Effector memory CD8-positive, alpha-beta T cell (primary cell): ENCODE results near the gene DRD3.

Source experiments
- ATAC-seq: fragments of 150-1000 bp; cut with Tn5 transposase; replicated peaks from 2 replicates; pipeline ENCODE4 v1.10.0; 2021; ENCODE audit warnings: mild to moderate bottlenecking, moderate library complexity
- DNase-seq, 3 experiments: peaks; one replicate each; pipeline ENCODE4 v3.0.0; 2021
- H3K27ac Mint-ChIP-seq, 2 donors: one replicate each; pipeline ENCODE4 v1.8.0; 2022; ENCODE audit warnings: mild to moderate bottlenecking in 2 of 2, mixed read lengths in 2 of 2, moderate library complexity in 2 of 2
- H3K27me3 Mint-ChIP-seq, 2 donors: one replicate each; pipeline ENCODE4 v1.8.0; 2022; ENCODE audit warnings: mixed read lengths in 2 of 2
- H3K36me3 Mint-ChIP-seq: one replicate; pipeline ENCODE4 v1.8.0; 2022; ENCODE audit warnings: mild to moderate bottlenecking, moderate library complexity, mixed read lengths; ENCODE audit not compliant: insufficient read depth
- H3K4me1 Mint-ChIP-seq, 2 donors: one replicate each; pipeline ENCODE4 v1.8.0; 2022; ENCODE audit warnings: low read depth in 2 of 2, mixed read lengths in 2 of 2
- H3K4me3 Mint-ChIP-seq, 2 donors: one replicate each; pipeline ENCODE4 v1.8.0; 2022; ENCODE audit warnings: mild to moderate bottlenecking in 2 of 2, mixed read lengths in 2 of 2, moderate library complexity in 2 of 2
- H3K9me3 Mint-ChIP-seq, 2 donors: one replicate each; pipeline ENCODE4 v1.8.0; 2022; ENCODE audit warnings: mixed read lengths in 2 of 2
- total RNA-seq, 9 experiments: gene quantifications; one replicate each; lab custom pipeline; 2026; lab: John Stamatoyannopoulos, UW

DRD3 gene
- total RNA-seq, result 0 to 1.3 (median 0.18) reads per million in 9 experiments

DNA sequence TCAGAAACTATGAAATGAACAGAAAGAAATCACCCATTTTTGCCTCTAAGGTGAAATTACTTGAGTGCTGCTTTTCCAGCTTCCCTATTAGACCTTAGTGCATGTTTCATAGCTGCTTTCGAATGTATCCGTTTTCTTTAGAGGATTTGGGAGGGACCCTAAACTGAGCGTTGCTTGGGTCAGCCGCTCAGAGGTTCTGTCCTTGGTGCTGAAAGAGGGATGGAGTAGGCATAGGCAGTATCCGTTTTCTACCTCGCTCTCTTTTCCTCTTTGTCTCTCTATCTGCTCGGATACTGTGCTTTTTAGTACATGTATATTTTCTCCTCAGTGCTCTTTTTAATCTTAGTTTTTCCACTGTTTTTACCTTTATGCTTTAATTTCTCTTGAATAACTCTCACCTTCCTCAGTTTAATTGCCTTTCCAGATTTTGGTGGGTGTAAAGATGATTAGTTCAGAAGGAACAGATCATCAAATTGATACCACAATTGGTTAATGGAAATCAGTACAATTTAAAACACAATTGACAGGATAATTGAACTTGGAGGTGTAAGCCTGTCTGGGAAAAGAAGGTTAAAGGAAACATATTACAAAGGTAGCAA is at the start of gene DRD3:
Gene DRD3, minus strand, starts transcription at position 283 of the 599 bp plus-strand sequence. CDS start 7,060 bp downstream, outside the sequence.
- H3K27ac Mint-ChIP-seq, result no peak within 1 kb of the TSS
- peaks cover 4 to 5% of the 10 kb centered on the region in 2 donors for H3K4me1 Mint-ChIP-seq
- H3K4me3 Mint-ChIP-seq, result no peak within 1 kb of the TSS
- H3K36me3 Mint-ChIP-seq, result no peaks in the 10 kb centered on the region
- H3K9me3 Mint-ChIP-seq, result no peaks in the 10 kb centered on the region
- DNase-seq (peak in 1 of 3 experiments; percentile 3), ATAC-seq (peak; percentile 42)
- H3K27me3 Mint-ChIP-seq, result no peaks in the 10 kb centered on the region

DNA sequence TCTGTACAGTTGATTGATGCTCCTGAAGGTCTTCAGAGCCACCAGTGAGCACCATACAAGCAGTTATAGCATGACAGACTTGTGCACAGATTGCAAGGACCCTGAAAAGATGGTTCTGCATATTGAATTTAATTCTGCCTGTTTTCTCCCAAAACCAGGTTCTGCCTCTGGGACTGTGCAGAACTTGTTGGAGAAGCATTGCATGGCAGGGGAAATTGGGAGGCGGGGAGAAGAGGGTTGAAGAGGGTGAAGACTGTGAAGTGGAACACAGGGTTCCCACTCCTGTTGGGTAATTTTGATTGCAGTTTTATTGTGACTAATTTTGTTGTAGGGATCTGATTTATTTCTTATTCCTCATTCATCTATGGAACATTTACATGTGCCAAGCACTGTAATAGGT is 48.2 kb upstream of the DRD3 start:
- Mint-ChIP-seq H3K27me3 (no peaks in the 10 kb centered on the region), H3K27ac (peak overlapping the region in 1 of 2 donors; percentile 94), H3K36me3 (peaks cover 3% of the 10 kb centered on the region), H3K4me3 (peak overlapping the region; percentile 69 to 74), H3K9me3 (peaks cover 2 to 7% of the 10 kb centered on the region in 2 donors), H3K4me1 (peaks cover 61 to 72% of the 10 kb centered on the region in 2 donors)
- ATAC-seq (no peak), DNase-seq (no peak)

DNA sequence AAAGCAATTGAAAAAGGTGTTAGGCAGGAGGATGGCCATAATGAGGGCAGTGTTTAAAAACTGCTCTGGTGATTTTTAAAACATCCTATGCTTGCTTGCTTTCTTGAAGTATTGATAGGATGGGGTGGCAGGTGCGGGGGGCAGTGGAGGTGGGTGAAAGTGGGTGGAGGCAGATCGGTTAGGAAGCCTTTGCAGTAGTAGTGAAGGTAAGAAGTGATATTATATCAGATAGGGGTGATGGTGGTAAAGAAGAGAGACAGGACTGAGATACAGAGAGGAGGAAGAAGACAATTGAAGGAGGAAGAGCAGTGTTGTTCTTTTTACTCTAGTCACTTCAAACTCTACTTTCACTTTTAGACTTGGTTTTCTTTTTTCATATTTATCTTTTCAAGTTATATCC is 47.5 kb upstream of the DRD3 start:
- H3K4me1 Mint-ChIP-seq, result peaks cover 61 to 72% of the 10 kb centered on the region in 2 donors
- H3K27ac Mint-ChIP-seq, result peak overlapping the region in 1 of 2 donors; percentile 94
- no peak for ATAC-seq
- peaks cover 2 to 7% of the 10 kb centered on the region in 2 donors for H3K9me3 Mint-ChIP-seq
- no peak for DNase-seq
- peaks cover 3% of the 10 kb centered on the region for H3K36me3 Mint-ChIP-seq
- H3K4me3 Mint-ChIP-seq, result peak overlapping the region; percentile 69 to 74
- H3K27me3 Mint-ChIP-seq, result no peaks in the 10 kb centered on the region

DNA sequence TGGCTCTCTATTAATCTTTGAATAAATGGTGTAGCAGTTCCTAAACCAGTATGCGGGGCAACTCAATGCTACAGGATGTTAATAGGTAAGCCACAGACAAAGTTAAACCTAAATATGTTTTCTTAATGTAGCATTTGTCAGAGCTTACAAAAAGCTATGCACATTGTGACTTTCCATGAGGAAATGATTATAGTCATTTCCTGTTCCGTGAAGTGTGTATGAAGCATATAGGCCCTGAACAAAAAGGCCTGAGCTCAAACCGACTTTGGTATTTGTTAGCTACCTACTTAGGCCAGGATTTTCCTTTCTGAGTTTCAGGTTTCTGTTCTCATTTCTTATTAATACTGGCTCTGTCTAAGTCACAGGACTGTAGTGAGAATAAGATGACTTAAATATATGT is 44.3 kb upstream of the DRD3 start:
- peaks cover 2 to 7% of the 10 kb centered on the region in 2 donors for H3K9me3 Mint-ChIP-seq
- peak overlapping the region; percentile 32 to 56 for H3K4me3 Mint-ChIP-seq
- no peaks in the 10 kb centered on the region for H3K27me3 Mint-ChIP-seq
- peak overlapping the region in 1 of 2 donors; percentile 79 for H3K27ac Mint-ChIP-seq
- H3K36me3 Mint-ChIP-seq, result peaks cover 3% of the 10 kb centered on the region
- peak in 2 of 3 experiments; percentile 17 to 29 for DNase-seq
- ATAC-seq, result peak; percentile 73
- H3K4me1 Mint-ChIP-seq, result peaks cover 64 to 81% of the 10 kb centered on the region in 2 donors

DNA sequence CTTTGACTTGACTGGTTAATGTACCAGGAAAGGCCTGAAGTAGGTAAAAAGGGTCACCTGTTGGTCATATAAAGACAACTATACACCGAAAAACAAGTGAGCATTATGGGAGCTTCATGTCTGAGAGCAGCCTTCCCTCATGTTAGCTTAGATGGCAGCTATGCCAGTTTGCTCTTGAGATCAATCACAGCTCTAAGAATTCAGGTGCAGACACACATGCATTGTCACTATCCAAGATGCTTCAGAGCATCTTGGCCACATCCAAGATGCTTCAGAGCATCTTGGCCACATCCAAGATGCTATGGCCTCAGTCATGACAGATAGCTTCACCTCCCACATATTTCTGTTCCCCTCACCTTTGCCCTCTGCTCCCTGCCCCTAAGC is 43.0 kb upstream of the DRD3 start:
- peaks cover 2 to 7% of the 10 kb centered on the region in 2 donors for H3K9me3 Mint-ChIP-seq
- DNase-seq, result no peak
- H3K36me3 Mint-ChIP-seq, result peaks cover 6% of the 10 kb centered on the region
- H3K27ac Mint-ChIP-seq, result peak overlapping the region in 1 of 2 donors; percentile 80
- ATAC-seq, result peak; percentile 7
- H3K27me3 Mint-ChIP-seq, result no peaks in the 10 kb centered on the region
- H3K4me3 Mint-ChIP-seq, result peak overlapping the region; percentile 58 to 69
- peaks cover 70 to 71% of the 10 kb centered on the region in 2 donors for H3K4me1 Mint-ChIP-seq

GRCh38 chr3:114221165-114221880 is 42.5 kb upstream of the DRD3 start:
- Mint-ChIP-seq H3K27me3 (no peaks in the 10 kb centered on the region), H3K4me3 (peak overlapping the region; percentile 58 to 69), H3K9me3 (peaks cover 2 to 7% of the 10 kb centered on the region in 2 donors), H3K4me1 (peaks cover 65 to 68% of the 10 kb centered on the region in 2 donors), H3K36me3 (peaks cover 8% of the 10 kb centered on the region), H3K27ac (peak overlapping the region in 1 of 2 donors; percentile 80)
- DNase-seq (peak; percentile 32 to 55 (median 35)), ATAC-seq (peak; percentile 70)

GRCh38 chr3:114219741-114220140 is 40.9 kb upstream of the DRD3 start:
- H3K27ac Mint-ChIP-seq, result peak overlapping the region in 1 of 2 donors; percentile 75
- H3K36me3 Mint-ChIP-seq, result peaks cover 8% of the 10 kb centered on the region
- H3K4me1 Mint-ChIP-seq, result peaks cover 53 to 56% of the 10 kb centered on the region in 2 donors
- peaks cover 2 to 7% of the 10 kb centered on the region in 2 donors for H3K9me3 Mint-ChIP-seq
- no peaks in the 10 kb centered on the region for H3K27me3 Mint-ChIP-seq
- DNase-seq (no peak), ATAC-seq (no peak)
- peak overlapping the region; percentile 58 to 69 for H3K4me3 Mint-ChIP-seq

GRCh38 chr3:114218578-114219185 is 39.8 kb upstream of the DRD3 start:
- H3K4me1 Mint-ChIP-seq, result peaks cover 46 to 53% of the 10 kb centered on the region in 2 donors
- H3K9me3 Mint-ChIP-seq, result no peaks in the 10 kb centered on the region
- DNase-seq, result no peak
- H3K36me3 Mint-ChIP-seq, result peaks cover 8% of the 10 kb centered on the region
- no peak overlapping the region for H3K27ac Mint-ChIP-seq
- H3K4me3 Mint-ChIP-seq, result no peak overlapping the region
- ATAC-seq, result no peak
- no peaks in the 10 kb centered on the region for H3K27me3 Mint-ChIP-seq

DNA sequence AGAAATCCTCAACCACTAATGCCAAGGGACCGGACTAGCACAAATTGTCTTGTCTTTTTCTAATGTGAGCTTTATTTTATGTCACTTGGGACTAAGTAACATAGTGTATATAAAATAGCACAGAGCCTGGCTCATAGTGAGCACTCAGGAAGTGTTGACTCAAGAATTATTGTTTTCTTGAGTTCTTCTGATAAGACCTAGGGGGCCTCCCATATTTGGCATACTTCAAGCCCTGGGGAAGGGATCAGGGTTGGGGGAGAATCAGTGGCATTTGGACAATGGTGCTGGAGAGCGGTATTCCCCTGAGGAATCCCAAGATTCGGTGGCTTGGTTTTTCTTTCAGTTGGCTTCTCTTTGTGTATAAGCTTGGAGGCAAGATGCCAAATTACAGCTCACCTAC is 39.2 kb upstream of the DRD3 start:
- ATAC-seq, result no peak
- Mint-ChIP-seq H3K4me3 (no peak overlapping the region), H3K4me1 (peaks cover 42 to 54% of the 10 kb centered on the region in 2 donors), H3K27me3 (no peaks in the 10 kb centered on the region), H3K36me3 (peaks cover 5% of the 10 kb centered on the region), H3K9me3 (no peaks in the 10 kb centered on the region), H3K27ac (no peak overlapping the region)
- no peak for DNase-seq

GRCh38 chr3:114217266-114217665 is 38.4 kb upstream of the DRD3 start:
- H3K4me1 Mint-ChIP-seq, result peaks cover 36 to 58% of the 10 kb centered on the region in 2 donors
- DNase-seq (no peak), ATAC-seq (no peak)
- H3K9me3 Mint-ChIP-seq, result no peaks in the 10 kb centered on the region
- H3K36me3 Mint-ChIP-seq, result peaks cover 5% of the 10 kb centered on the region
- H3K27ac Mint-ChIP-seq, result no peak overlapping the region
- H3K27me3 Mint-ChIP-seq, result no peaks in the 10 kb centered on the region
- no peak overlapping the region for H3K4me3 Mint-ChIP-seq

DNA sequence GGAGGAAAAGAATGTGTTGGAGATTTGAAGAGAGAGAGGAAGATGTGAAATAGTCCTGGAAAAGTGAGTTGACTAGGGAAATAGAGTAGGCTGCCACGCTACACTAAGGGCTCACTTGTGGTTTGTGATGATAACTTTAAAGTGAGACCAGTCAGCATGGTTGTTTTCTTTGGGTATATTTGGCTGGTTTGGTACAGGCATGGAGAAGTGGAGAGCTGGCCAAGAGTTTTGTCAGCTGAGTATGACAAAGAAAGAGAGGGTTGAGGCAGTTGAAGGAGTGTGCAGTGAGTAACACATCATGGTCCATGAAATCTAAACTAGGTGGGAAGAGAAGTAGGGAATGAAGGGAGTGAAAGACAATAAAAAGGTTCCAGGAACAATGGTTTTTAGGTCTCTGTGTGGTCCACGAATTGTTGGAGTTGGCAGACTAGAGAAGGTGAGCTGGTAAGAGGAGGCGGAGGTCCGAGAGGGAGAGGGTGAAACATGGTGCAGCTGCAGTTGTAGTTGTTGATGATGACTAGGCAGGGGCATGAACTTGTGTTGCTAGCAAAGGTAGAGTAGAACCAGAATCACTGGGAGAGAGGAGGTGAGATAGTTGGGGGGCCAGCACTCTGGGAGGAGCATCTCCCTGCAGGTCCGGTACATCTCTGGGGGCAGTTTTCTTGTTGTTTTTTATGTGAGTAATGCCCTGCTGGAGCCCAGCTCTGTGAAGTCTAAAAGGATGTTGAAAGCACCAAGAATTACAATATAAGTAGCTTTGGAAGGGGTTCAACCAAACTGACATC is 37.5 kb upstream of the DRD3 start:
- H3K27me3 Mint-ChIP-seq, result no peaks in the 10 kb centered on the region
- no peak overlapping the region for H3K27ac Mint-ChIP-seq
- no peaks in the 10 kb centered on the region for H3K9me3 Mint-ChIP-seq
- no peak for ATAC-seq
- H3K36me3 Mint-ChIP-seq, result peaks cover 5% of the 10 kb centered on the region
- H3K4me3 Mint-ChIP-seq, result no peak overlapping the region
- DNase-seq, result no peak
- H3K4me1 Mint-ChIP-seq, result peaks cover 29 to 53% of the 10 kb centered on the region in 2 donors

DNA sequence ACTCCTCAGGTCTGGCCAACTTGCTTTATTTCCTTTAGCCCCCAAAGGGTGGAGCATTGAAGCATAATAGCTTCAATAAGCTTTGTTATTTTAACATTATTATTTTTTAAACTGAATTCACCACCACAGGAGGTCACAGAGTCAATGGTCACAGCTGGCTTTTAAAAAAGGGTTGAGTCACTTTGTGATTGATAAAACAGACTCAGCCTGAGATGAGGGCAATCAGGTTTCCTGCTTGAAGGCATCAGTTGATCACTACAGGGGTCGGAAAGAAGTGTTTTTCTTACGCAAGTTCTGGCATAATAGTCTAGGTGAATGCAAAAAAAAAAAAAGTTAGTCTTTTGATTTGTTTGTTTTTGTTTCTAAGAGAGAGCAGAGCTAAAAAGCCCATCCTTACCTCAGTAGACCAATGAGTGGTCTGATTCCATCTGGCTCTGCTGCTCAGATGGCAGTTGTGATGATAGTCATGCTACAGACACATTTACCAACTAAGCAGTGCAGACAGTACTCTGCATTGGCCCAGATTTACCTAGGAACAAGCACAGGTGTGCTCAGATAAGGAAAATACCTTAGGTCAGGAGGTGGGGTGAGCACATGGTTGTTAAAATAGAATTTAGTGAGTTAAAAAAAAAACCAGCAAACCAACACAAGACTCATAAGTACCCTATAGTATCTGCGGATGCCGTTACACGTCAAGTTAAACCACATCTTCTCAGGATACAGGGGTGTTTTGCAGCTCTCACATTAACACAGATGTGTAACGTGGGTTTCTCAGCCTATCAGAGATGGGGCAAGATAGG is 35.9 kb upstream of the DRD3 start:
- no peak overlapping the region for H3K27ac Mint-ChIP-seq
- no peak overlapping the region for H3K4me3 Mint-ChIP-seq
- peak; percentile 72 for ATAC-seq
- peaks cover 5% of the 10 kb centered on the region for H3K36me3 Mint-ChIP-seq
- no peaks in the 10 kb centered on the region for H3K27me3 Mint-ChIP-seq
- H3K4me1 Mint-ChIP-seq, result peaks cover 15 to 40% of the 10 kb centered on the region in 2 donors
- peak; percentile 50 to 59 (median 55) for DNase-seq
- H3K9me3 Mint-ChIP-seq, result no peaks in the 10 kb centered on the region
